Cortex of kidney (tissue), 1 donor: ENCODE data around the gene COL23A1.

ENCODE experiments used
- DNase-seq: peaks from one replicate; lab custom pipeline; 2025; lab: John Stamatoyannopoulos, UW

Gene COL23A1

DNA sequence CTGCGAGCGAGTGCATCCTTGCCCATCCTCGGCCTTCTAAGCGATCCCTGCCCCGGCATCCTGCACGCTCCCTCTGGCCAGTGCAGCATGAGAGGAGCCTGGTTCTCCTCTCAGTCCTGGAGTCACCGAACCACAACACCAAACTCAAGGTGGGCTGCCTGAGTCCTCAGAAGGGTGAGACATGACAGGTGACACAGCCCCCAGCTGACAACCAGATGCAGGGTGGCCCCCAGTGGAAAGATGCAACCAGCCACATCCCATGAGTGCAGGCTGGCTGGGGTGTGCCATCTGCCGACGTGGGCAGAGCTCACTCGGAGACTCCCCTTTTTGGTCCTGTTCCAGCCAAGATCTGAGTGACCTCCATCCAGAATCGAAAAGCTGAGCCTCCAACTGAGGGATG is 58.4 kb downstream of the COL23A1 start:
- DNase-seq, result no peak

DNA sequence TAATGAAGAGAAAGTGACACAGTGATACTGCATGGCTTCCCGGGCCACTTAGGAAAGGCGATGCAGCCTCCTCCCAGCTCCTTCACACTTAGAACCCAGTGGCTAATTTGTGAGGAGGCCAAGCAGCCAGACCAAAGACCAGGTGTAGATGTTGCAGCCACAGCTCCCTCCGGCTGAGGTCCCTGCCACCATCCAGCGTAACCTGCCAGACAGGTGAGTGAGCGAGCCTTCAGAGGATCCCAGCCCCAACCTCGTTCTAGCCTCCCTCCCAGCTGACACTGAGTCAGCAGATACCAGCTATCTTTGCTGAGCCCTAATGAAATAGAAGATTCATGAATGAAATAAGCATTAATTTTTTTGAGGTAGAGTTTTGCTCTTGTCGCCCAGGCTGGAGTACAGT is 59.7 kb downstream of the COL23A1 start:
- no peak for DNase-seq

DNA sequence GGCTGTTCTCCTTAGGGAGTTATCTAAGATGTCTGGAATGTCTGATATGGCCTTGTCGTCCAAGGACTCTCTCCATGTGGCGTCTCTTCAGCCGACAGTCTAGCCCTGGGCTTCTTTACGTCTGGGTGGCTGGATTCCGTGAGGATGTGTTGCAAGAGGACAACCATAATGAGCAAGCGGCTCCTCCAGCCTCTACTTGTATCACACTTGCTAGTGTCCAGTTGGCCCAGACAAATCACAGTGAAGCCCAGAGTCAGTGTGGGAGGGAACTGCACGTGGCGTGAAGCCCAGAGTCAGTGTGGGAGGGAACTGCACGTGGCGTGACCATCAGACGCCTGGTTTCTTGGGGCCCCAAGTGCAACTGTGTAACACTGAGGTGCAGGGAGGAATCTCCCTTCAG is 61.1 kb downstream of the COL23A1 start:
- DNase-seq, result no peak

DNA sequence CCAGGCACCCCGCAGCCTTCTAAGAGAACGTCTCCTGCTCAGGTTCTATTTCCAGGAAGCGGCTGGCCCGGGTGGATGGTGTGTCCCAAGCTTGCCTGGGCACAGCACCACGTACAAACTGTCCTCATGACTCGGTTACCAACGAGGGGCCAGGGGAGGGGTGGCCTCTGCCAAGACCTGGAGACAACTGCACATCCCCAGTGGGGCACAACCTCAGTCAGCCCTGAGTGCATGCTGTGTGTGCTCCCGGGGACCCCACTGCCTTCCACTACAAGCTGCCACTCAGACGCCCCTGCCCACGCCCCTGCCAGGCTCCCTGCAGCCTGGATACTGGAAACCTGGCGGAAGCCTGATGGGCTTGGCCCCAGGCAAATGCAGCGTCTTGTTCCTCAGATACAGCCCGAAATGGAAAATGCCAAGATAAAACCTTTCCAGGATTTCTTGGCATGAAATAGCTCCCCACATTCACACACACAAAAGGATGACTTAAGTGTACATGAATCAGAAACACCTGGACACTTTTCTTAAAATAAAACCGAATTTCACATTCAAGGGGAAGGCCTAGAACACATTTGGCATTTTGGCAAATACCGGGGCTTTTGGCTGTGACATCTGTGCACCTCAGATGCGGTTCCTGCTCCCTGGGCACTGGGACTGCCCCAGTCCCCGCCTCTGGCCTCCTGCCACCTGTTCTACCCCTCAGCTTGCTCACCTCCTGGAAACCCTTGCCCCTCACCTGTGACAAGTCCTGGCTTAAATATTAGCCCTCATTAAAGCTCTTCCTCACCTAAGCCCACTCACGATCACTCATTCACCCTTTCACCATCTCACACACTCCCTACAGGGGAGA is 62.5 kb downstream of the COL23A1 start:
- no peak for DNase-seq

DNA sequence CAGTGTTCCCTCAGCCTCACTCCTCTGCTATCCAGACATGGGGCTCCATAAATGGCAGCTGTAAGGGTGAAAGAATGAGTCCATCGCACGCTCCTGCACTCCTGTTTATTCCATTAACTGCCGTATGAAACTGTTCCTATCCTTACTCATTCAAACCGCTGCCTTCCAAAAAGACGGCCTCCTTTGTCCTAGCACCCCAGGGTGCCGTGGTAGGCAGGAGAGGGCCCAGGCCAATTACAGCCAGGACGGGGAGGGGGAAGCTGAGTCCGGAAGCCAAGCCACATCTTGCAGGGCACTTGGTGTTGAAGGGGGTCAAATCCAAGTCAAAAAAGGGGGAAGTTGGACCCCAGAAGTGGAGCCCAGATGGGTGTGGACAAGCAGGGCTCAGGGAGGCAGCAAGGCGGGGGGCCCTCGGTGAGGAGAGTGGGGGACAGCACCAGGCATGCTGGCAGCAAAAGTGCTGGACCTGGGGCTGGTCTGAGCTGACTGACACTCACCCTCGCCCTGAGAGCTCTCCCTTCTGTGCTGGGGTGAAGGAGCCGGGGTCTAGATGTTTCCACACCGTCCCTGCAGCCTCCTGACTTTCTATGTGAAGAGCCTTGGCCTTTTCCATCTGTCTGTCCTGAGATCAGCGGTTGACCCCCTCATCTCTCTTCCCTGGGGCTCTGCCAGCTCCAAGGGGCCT is 63.3 kb downstream of the COL23A1 start:
- no peak for DNase-seq

DNA sequence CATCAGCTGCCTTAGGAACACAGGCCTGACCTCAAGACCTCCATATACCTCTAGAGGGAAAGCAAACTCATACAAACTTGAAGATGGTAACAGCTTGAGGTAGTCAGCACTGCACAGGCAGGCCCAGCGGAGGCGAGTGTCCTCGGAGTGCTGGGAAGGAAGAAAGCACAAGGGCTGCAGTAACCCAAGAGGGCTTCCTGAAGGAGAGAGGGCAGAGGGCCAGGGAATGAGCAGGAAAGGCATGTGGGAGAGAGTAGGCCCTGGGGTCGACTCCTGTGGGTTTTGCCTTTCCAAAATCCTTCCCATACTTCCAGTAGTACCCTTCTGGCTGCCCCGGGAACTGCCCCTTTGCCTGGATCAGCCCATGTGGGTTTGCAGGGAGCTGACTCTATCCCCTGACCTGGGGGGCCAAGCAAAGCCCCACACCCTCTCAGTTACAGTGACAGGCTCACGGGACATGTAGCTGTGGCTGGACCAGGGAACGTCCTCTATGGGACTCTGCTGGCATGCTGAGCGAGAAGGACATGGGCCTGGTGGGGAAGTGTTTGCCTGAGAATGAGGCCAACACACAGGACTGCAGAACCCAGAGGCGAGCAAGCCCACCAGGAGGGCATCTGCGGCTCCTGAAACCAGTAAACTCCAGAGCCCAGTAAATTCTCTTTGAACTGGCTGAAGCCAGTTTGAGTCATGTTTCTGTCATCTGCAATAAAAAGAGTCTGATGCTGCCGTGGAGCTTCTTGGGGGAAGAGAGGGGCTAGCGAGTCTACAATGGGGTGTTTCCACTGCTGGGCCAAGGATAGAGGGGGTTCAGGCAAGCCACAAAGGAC is 64.1 kb downstream of the COL23A1 start:
- DNase-seq, result no peak

DNA sequence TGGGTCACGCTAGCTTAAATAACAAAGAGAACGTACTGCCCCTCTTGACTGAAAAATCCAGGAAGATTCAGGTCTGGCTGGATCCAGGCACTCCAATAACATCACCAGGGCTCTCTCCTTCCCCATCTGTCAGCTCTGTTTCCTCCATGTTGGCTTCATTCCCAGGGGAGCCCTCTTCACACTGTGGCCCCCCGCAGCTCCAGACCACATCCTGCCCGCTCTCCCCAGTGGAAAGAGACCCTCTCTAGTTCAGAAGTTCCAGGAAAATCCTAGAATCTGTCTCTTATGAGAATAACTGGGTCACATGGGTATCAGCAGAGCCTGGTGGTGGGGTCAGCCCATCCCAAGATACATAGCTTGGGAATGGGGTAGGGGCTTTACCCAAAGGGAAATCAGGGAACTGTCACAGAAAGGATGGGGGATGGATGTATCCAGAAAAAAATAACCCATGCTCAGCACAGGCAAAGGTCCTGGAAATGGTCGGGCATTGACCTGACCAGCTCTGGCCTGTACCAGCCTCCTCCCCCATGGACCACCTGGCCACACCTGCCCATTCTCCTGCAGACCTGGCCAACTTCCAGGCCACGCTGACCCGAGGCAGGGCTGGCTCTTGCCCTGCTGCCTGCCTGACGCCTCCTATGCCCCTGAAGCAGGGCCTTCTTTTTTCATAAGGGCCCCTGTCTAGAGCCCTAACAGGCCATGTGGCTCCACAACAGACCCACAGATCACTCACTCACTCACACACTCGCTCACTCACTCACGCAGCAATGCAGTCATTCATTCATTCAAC is 65.9 kb downstream of the COL23A1 start:
- DNase-seq, result no peak

DNA sequence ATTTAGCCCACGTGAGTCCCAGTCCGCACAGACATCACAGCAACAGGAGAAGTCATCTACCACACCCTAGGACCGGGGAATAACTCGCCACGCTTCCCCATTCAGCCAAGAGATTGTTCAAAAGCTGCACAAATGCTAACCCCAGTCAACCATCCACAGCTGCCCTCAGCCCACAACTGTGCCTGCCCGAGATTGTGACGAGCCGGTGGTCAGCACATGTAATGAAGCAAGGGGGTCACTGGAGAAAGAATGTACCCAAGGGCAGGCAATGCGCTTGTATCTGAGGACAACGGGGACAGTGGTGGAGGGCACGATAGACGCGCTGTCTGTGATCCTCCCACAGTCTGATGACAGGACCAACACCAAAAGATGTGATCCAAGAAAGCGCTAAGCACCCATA is 67.8 kb downstream of the COL23A1 start:
- DNase-seq, result no peak

DNA sequence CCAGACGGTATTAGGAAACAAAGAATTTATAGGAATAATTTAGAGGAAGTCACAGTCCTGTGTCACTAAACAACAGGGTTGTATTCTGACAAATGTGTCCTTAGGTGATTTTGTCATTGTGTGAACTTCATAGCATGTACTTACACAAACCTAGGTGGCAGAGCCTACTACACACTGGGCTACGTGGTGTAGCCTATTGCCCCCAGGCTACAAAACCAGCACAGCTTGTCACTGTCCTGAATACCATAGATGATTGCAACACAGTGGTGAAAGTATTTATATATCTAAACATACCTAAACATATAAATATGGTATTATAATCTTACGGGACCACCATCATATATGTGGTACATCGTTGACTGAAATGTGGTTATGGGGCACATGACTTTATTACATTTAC is 69.3 kb downstream of the COL23A1 start:
- no peak for DNase-seq

DNA sequence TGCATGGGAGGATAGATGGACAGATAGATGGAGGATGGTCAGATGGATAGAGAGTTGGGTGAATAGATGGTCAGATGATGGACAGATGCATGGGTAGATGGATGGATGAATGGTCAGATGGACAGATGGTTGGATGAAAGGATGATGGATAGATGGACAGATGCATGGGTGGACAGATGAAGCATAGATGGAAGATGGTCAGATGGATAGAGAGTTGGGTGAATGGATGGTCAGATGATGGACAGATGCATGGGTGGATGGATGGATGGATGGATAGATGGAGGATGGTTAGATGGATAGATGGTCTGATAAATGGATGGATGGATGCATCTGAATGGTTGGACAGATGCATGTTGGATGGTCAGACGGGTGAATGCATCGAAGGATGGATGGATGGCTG is 70.4 kb downstream of the COL23A1 start:
- no peak for DNase-seq

DNA sequence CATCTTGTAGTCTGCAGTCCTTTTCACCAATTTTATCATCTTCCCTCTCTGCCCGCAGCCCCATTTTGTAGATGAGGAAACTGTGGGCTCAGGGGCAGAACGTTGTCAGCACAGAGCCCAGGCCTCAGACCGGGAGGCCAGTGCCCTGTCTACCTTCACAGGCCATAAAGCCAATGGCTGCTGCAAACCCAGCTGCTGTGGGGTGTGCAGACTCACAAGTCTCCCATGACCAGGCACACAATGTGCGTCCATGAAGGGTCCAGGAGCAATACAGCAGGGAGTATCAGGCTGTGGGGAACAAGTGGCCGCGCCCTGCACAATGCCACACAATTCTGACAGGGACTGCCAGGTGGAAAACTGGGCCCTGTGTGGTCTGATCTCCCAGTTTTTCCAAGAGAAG is 71.0 kb downstream of the COL23A1 start:
- DNase-seq, result no peak

DNA sequence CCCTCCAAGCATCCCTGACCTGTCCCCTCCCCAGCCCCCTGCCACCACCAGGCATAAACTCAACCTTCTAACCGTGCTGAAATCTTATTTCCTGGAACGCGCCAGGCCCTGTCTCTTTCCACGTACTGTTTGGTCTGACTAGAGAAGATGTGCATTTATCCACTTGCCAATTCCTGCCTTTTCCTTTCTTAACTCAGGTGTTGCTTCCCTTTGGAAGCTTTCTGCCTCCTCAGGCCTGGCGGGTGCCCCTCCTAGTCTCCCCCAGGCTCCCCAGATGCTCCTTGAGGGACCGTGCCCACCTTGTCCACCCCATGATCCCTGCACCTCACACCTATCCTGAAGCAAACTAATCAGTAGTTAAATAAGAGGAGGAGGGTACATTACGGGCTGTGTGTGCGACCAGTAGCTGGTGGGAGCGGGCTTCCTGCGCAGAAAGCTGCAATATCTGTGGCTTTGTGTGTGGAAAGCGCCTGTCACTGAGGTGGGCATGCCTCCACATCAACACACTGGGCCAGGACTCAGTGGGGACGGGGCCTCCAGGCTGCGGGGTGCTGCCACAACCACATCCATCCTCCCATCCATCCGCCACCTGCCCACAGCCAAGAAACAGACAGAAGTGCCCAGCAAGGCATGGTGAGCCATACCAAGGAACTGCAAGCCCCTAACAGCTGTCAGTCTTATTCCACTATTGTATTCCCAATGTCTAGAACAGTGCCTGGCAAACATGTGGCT is 73.5 kb downstream of the COL23A1 start:
- DNase-seq, result no peak

DNA sequence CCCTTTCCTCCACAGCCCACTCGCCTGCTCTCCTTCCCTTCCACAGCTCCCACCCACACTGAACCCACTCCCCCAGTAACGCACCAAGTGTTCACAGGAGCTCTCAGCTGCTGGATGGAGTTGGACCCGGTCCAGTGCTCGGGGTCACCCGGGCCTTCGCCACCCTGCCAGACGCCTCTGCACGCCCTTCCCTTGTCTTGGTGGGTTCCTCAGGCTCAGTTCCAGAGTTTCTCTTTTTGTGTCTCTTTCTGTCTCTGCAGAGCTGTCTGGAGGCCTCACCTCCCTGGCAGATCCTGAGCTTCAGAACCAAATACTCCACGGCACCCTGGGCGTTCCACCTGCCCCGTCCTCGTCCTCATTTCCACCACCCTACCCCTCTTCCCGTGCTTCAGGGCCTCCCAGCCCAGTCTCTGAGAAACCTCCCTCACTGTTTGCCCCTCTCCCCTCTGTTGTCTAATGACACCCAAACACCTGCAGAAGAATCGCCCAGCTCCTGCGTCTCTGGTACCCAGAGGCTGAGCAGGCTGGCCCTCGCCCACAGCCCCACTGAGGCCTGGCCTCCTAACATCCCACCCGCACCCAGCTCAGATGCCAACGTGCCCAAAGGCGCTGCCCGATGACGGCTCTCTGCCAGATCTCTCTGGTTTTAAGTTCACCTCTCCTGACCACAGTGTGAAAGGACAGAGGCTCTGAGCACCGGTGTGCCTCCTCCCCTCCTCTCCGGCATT is 74.3 kb downstream of the COL23A1 start:
- no peak for DNase-seq

DNA sequence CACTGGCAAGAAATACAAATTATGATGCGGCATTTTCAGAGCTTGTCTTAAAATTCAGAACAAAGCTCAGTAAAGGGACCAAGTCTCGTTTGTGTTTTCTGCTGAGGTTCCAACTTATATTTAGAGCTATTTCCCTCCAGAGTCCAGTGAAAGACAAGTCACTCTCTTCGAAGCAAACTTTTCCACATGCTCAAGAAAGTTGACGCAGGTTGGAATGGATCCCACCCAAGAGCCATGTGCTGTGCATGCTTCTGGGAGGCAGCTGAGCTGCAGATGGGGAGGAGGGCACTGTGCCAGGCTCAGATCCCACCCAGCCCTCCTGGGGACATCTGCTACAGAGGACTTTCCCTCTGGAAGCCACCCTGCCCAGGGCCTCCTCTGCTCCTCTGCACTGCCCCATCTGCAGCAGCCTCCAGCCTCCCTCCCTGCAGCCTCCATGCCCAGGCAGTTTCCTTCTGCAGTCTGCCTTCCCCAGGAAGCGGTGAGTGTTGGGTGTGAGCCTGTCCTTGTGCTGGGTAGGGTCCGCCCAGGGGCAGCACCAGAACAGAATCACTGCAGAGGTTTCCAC is 75.3 kb downstream of the COL23A1 start:
- DNase-seq, result no peak

DNA sequence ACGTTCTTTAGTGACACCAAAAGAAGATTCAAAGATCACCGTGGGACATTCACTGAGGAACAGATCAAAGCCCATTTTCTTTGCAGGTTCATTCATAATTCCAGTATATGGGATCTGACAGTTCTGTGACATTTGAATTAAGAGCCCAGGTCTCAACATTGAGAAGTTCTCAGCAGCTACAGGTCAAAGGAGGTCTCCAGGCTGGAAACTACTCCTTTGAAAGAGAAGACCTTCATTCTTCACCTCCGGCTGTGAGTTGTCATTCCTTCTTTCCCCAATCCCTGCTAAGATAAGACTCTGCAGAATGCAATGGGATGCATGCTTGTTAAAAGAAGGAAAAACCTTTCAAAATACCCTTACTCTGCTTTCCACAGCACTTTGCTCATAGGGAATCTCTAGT is 79.0 kb downstream of the COL23A1 start:
- DNase-seq, result no peak

DNA sequence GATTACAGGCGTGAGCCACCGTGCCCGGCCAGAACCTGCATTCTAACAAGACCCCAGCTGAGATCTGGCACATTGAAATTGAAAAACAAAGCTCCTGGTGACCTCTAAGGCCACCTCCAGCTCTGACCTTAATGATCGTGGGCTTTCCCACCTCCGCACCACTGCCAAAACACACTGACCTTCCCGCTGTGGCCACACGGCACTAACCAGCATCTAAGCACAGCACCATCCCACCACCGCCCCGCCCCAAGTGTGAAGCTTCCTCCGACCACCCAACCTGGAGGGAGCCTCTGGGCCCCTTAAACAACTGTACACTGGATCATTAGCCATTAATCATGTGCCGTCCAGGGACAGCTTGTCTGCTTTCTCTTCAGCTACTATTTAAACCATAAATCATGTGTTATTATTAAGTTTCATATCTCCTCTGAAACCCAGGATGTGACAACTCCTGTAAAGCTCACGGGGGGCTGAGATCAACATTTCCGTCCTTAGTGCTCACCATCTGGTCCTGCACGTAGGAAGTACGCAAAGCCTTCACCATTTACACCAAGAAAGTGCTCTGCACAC is 80.6 kb downstream of the COL23A1 start:
- DNase-seq, result no peak

DNA sequence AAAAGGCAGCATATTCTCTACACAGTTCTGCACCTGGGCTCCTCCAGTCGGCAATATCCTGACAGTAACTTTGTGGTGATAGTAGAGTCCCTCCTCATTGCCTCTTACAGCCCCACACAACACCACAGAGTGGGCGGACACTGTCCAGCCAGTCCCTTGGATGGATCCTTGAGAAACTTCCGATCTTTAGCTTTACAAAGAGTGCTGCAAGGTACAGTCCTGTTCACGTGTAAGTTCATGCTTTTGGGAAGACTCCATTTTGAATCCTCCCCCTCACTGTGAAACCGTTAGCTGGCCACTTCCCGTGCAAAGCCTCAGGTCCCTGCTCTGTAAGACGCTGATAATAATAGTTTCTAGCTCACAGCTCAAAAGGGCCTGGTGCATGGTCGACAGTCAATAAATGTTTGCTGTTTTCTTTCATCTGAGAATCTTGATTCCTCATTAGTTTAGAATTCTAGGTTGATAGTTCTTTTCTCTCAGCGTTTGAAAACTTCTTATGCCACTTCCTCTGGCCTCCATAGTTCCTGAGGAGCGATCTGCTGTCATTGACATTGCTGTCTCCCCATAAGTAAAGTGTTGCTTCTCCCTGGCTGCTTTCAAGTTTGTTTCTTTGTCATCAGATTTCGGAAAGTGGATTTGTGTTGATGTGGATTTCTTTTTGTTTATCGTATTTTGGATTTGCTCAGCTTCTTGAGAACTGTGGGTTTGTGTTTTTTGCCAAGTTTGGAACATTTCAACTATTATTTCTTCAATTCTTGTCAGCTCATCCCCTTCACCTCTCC is 82.9 kb downstream of the COL23A1 start:
- no peak for DNase-seq

DNA sequence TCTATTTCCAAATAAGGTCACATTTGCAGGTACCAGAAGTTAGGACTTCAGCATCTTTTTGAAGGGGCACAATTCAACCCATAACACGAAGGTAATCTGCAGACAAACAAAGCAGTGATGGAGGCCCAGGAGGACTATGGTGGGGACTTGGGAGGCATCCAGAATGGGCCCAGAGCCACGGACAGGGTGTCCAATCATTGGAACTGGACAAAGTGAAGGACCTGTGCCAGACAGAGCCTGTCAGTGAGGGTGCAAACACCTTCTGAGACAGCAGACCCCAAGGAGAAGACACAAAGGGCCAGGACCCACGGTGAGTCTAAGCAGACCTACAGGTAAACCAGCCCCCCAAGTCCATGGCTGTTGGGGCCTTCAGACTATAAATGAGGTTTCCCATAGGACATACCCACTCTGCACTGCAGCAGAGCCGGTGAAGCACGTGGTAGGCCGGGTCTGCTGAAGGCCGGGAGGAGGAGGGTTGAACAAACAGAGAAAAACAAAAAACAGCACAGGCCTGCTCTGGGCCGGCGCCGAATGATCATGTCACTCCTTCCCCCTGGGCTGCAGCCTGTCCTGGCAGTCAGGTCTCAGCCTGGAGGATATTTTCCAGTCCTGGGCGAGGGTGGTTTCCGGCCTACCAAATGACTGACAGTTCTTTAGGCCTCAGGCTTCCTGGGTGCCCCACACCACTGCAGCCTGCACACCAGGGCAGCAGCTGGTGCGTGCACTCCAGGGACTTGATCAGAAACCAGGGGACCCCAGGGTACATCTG is 84.4 kb downstream of the COL23A1 start:
- DNase-seq, result no peak
